B cell (primary cell): ENCODE results near the gene YJEFN3.

ENCODE experiments used
- EZH2 ChIP-seq: IDR thresholded peaks from 2 replicates; pipeline ENCODE4 v1.6.1; 2012; ENCODE audit warnings: borderline replicate concordance, low read depth, mild to moderate bottlenecking, moderate library complexity, low read length; ENCODE audit not compliant: insufficient read depth, poor library complexity, severe bottlenecking
- TF ChIP-seq, protein P1 (sequence below): fragments of 200-600 bp; IDR thresholded peaks from one replicate; pipeline ENCODE4 v1.8.0; 2022; ENCODE audit warnings: antibody characterized with exemption, mild to moderate bottlenecking

DNA sequence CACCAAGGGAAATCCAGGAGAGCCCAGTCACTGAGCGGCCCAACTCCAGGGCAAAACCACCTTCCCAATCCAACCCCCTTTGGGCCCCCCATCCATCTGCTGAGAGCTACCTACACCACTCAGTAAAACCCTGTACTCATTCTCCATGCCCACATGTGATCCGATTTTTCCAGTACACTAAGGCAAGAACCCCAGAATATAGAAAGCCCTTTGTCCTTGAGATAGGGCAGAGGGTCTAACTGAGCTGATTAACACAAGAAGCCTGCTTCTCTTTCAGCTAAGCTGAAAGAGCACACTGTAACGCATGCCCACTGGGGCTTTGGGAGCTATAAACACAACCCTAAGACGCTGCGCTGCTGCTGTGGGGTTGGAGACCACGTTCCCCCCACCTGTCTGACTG lies 53.8 kb downstream of the YJEFN3 start:
- TF ChIP-seq, protein P1, sequence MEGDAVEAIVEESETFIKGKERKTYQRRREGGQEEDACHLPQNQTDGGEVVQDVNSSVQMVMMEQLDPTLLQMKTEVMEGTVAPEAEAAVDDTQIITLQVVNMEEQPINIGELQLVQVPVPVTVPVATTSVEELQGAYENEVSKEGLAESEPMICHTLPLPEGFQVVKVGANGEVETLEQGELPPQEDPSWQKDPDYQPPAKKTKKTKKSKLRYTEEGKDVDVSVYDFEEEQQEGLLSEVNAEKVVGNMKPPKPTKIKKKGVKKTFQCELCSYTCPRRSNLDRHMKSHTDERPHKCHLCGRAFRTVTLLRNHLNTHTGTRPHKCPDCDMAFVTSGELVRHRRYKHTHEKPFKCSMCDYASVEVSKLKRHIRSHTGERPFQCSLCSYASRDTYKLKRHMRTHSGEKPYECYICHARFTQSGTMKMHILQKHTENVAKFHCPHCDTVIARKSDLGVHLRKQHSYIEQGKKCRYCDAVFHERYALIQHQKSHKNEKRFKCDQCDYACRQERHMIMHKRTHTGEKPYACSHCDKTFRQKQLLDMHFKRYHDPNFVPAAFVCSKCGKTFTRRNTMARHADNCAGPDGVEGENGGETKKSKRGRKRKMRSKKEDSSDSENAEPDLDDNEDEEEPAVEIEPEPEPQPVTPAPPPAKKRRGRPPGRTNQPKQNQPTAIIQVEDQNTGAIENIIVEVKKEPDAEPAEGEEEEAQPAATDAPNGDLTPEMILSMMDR = no peak
- no peak for TF ChIP-seq EZH2
